Natural killer cell (primary cell): Measurements from ENCODE around the gene TPM4. TPM values are rescaled to one million over a fixed set of nuclear protein-coding genes. Genes with fewer than 3 reads are reported as not detected.

Experiments
- ATAC-seq, 3 donors: fragments of 150-1000 bp in 2 of 3; fragments of 200-7000 bp in 1 of 3; cut with Tn5 transposase; 1 replicate in 1 of 3; 2 replicates in 2 of 3; pipeline ENCODE4 v1.10.0; 2021; ENCODE audit warnings: mild to moderate bottlenecking in 2 of 3, moderate library complexity in 2 of 3
- DNase-seq, 2 donors: peaks; one replicate each; pipeline versions ENCODE4 v3.0.0 to v3.0.0-alpha.2; 2013 to 2021; ENCODE audit warnings: mixed read lengths in 1 of 2
- H3K27ac ChIP-seq: one replicate; pipeline ENCODE4 v1.5.1; 2013; ENCODE audit warnings: mild to moderate bottlenecking, low read length
- H3K27me3 ChIP-seq: one replicate; pipeline ENCODE4 v1.6.1; 2013; ENCODE audit warnings: low read length; ENCODE audit not compliant: control insufficient read depth, insufficient read depth
- H3K36me3 ChIP-seq: one replicate; pipeline ENCODE4 v1.6.1; 2013; ENCODE audit warnings: low read length; ENCODE audit not compliant: control insufficient read depth, insufficient read depth
- H3K4me1 ChIP-seq: one replicate; pipeline ENCODE4 v1.6.1; 2013; ENCODE audit warnings: low read length; ENCODE audit not compliant: control insufficient read depth, insufficient read depth
- H3K4me3 ChIP-seq: one replicate; pipeline ENCODE4 v1.5.1; 2013; ENCODE audit warnings: low read length
- H3K9me3 ChIP-seq: one replicate; pipeline ENCODE4 v1.6.1; 2013; ENCODE audit warnings: low read length; ENCODE audit not compliant: control insufficient read depth, insufficient read depth
- H3K27ac Mint-ChIP-seq, 2 donors: one replicate each; pipeline ENCODE4 v1.8.0; 2022; ENCODE audit warnings: mild to moderate bottlenecking in 2 of 2, mixed read lengths in 2 of 2, moderate library complexity in 1 of 2
- H3K27me3 Mint-ChIP-seq, 2 donors: one replicate each; pipeline ENCODE4 v1.8.0; 2022; ENCODE audit warnings: low read depth in 2 of 2, mixed read lengths in 2 of 2
- H3K36me3 Mint-ChIP-seq: one replicate; pipeline ENCODE4 v1.8.0; 2022; ENCODE audit warnings: mixed read lengths
- H3K4me1 Mint-ChIP-seq, 2 donors: one replicate each; pipeline ENCODE4 v1.8.0; 2022; ENCODE audit warnings: mixed read lengths in 2 of 2
- H3K4me3 Mint-ChIP-seq: one replicate; pipeline ENCODE4 v1.8.0; 2022; ENCODE audit warnings: mild to moderate bottlenecking, moderate library complexity, mixed read lengths
- H3K9me3 Mint-ChIP-seq, 2 donors: one replicate each; pipeline ENCODE4 v1.8.0; 2022; ENCODE audit warnings: mixed read lengths in 2 of 2
- CTCF ChIP-seq: fragments of 200-600 bp; IDR thresholded peaks from one replicate; pipeline ENCODE4 v1.8.0; 2022; ENCODE audit warnings: antibody characterized with exemption
- WGBS: methylation state at CpG from one replicate; pipeline ENCODE4 v1.1.7; 2013; ENCODE audit warnings: missing lambda C conversion rate; ENCODE audit not compliant: insufficient coverage; 5-methylcytosine and 5-hydroxymethylcytosine counted together
- intact Hi-C: fragments of 100-400 bp; cut with micrococcal nuclease; formaldehyde crosslinking; loops from one replicate; pipeline ENCODE4 v1.14.2; 2022
- total RNA-seq, 4 donors: library from RNA; stranded (reverse); fragments of 120-200 nt in 1 of 4; gene quantifications; one replicate each; pipeline versions ENCODE4 v1.2.3 to v1.2.4, GENCODE V29; 2013 to 2022

Gene TPM4
- total RNA-seq, 3 donors from 2014 or later (not counting 1 experiment from before 2014, with no cell fraction given) = 239 to 283 (median 266) TPM

- Histone ChIP-seq H3K27me3 (no peaks in the 10 kb centered on the region), H3K27ac (peak overlapping the region; percentile 82), H3K36me3 (peaks cover 1% of the 10 kb centered on the region), H3K9me3 (no peaks in the 10 kb centered on the region), H3K4me1 (peaks cover 99% of the 10 kb centered on the region), H3K4me3 (no peak overlapping the region)
- 4% methylated on average over 4 of the region's 4 CpGs for WGBS
- peaks cover 0 to 3% of the 10 kb centered on the region in 2 donors for H3K9me3 Mint-ChIP-seq
- H3K4me1 Mint-ChIP-seq = peaks cover 79 to 83% of the 10 kb centered on the region in 2 donors
- H3K27ac Mint-ChIP-seq = peak overlapping the region; percentile 99
- H3K4me3 Mint-ChIP-seq = peak overlapping the region; percentile 85
- H3K36me3 Mint-ChIP-seq = no peaks in the 10 kb centered on the region
- no peaks in the 10 kb centered on the region for H3K27me3 Mint-ChIP-seq
- DNase-seq = peak; percentile 43 to 45
- no peak for TF ChIP-seq CTCF
- intact Hi-C loops = loop anchor here (5.0 kb wide), 2 partner anchors 41 to 296 kb away; no protein-coding TSS in a partner anchor
- peak; percentile 42 to 45 (median 43) for ATAC-seq
Measured at GRCh38 chr19:16141043-16141442, 64.7 kb downstream of the TPM4 start.

- H3K4me1 Mint-ChIP-seq = peaks cover 73 to 77% of the 10 kb centered on the region in 2 donors
- intact Hi-C loops = loop anchor here (5.0 kb wide), 2 partner anchors 40 to 295 kb away; no protein-coding TSS in a partner anchor
- peak overlapping the region; percentile 99 for H3K27ac Mint-ChIP-seq
- no peak overlapping the region for H3K4me3 ChIP-seq
- WGBS = 41% methylated on average over 9 of the region's 9 CpGs
- peaks cover 99% of the 10 kb centered on the region for H3K4me1 ChIP-seq
- ATAC-seq (no peak), DNase-seq (peak in 1 of 2 donors; percentile 30)
- no peaks in the 10 kb centered on the region for H3K9me3 Mint-ChIP-seq
- no peaks in the 10 kb centered on the region for H3K27me3 Mint-ChIP-seq
- no peaks in the 10 kb centered on the region for H3K27me3 ChIP-seq
- no peak for TF ChIP-seq CTCF
- no peaks in the 10 kb centered on the region for H3K36me3 Mint-ChIP-seq
- peaks cover 5% of the 10 kb centered on the region for H3K36me3 ChIP-seq
- H3K4me3 Mint-ChIP-seq = peak overlapping the region; percentile 71
- no peaks in the 10 kb centered on the region for H3K9me3 ChIP-seq
- peak overlapping the region; percentile 82 for H3K27ac ChIP-seq
Measured at GRCh38 chr19:16142032-16142580, 65.8 kb downstream of the TPM4 start.

GRCh38 chr19:16143399-16144215, 67.3 kb downstream of the TPM4 start, which contains the start of gene HSH2D:
HSH2D (plus strand) TSS chr19:16143685; CDS start chr19:16148751, 5,066 bp downstream.
- H3K4me3 Mint-ChIP-seq = peak within 1 kb of the TSS; percentile 99
- peak within 1 kb of the TSS; percentile 99 for H3K27ac Mint-ChIP-seq
- Histone ChIP-seq H3K27me3 (no peaks in the 10 kb centered on the region), H3K4me3 (peak within 1 kb of the TSS; percentile 71), H3K9me3 (no peaks in the 10 kb centered on the region), H3K4me1 (peaks cover 99% of the 10 kb centered on the region), H3K27ac (peak within 1 kb of the TSS; percentile 82), H3K36me3 (peaks cover 7% of the 10 kb centered on the region)
- ATAC-seq (peak; percentile 68 to 84 (median 69)), DNase-seq (peak; percentile 73 to 89)
- H3K4me1 Mint-ChIP-seq = peaks cover 62 to 64% of the 10 kb centered on the region in 2 donors
- H3K36me3 Mint-ChIP-seq = no peaks in the 10 kb centered on the region
- no peaks in the 10 kb centered on the region for H3K9me3 Mint-ChIP-seq
- WGBS = under 1% methylated on average over 13 of the region's 13 CpGs
- intact Hi-C loops = loop anchor here (5.0 kb wide), 2 partner anchors 39 to 294 kb away; no protein-coding TSS in a partner anchor
- H3K27me3 Mint-ChIP-seq = no peaks in the 10 kb centered on the region
- TF ChIP-seq CTCF = no peak
